ENCODE results near the gene RIC1. TPM values are rescaled to one million over a fixed set of nuclear protein-coding genes. Genes with fewer than 3 reads are reported as not detected.

Gene RIC1
- total RNA-seq, 2 experiments from 2014 or later: 18.4 to 22.6 TPM

DNA sequence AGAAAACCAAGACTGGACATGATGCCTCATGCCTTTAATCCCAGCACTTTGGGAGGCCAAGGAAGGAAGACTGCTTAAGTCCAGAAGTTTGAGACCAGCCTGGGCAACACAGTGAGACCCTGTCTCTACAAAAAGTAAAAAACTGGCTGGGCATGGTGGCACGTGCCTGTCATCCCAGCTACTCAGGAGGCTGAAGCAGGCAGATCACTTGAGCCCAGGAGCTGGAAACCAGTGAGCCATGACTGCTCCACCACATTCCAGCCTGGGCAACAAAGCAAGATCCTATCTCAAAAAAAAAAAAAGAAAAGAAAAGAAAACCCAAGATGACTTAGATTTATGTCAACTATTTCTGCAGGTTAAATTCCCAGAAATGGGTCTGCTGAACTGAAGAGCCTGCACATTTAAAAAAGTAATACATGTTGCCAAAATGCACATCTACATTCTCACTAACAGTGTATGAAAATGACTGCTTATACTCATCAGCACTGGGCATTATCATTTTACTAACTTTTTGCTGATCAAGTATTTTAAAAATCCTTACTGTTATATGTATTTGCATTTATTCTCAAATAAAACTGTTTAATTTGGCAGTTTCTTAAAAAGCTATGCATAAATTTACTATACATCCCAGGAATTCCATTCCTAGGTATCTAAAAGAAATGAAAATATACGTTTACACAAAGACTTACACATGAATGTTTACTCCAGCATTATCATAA is 189.7 kb downstream of the RIC1 start:
- peaks cover 5% of the 10 kb centered on the region for H3K4me1 Mint-ChIP-seq
- CTCF ChIA-PET: no interaction called here
- H3K9me3 Mint-ChIP-seq (ENCODE audit: low read depth): no peaks in the 10 kb centered on the region
- H3K4me3 Mint-ChIP-seq: no peak overlapping the region
- ATAC-seq (no peak), DNase-seq (no peak)
- H3K27ac Mint-ChIP-seq: no peak overlapping the region
- no peaks in the 10 kb centered on the region for H3K27me3 Mint-ChIP-seq
- peaks cover 46% of the 10 kb centered on the region for H3K36me3 Mint-ChIP-seq

DNA sequence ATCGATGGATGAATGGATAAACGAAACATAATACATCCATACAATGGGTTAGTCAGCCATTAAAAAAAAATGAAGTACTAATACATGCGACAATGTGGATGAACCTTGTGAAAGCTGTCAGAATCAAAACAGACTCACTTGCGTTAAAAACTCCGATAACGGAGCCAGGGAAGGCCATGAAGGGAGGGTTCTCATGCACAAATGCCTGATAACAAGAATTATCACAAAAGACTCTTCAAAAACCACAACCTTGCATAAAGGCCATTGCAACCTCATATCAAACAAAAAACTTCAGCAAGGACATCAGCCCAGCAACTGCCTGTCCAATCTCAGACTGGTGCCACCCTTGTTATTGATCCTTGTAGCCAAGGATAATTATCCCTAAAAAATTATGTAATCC is 190.3 kb downstream of the RIC1 start:
- no peak overlapping the region for H3K4me3 Mint-ChIP-seq
- no peaks in the 10 kb centered on the region for H3K9me3 Mint-ChIP-seq (ENCODE audit: low read depth)
- no peak overlapping the region for H3K27ac Mint-ChIP-seq
- no peaks in the 10 kb centered on the region for H3K27me3 Mint-ChIP-seq
- H3K36me3 Mint-ChIP-seq: peaks cover 46% of the 10 kb centered on the region
- DNase-seq: no peak
- peaks cover 2% of the 10 kb centered on the region for H3K4me1 Mint-ChIP-seq
- ATAC-seq: no peak
- CTCF ChIA-PET: no interaction called here

DNA sequence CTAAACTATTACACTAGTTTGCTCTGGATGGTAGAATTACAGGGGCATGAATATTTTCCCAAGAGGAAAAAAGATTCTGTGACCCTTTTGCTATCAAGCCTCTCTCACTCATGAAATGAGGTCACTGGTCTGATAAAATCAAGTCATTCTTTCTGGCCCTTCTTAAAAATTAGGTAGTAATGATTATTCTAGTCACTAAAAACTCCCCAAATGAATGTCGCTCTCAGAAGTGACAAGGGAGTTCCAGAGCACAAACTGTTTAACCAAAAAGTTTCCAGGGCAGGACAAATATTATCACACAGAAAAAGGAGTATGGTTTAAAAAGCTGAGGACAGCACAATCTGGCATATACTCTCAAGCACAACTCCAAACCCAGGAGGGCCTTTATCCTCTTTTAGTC is 191.5 kb downstream of the RIC1 start:
- CTCF ChIA-PET: interaction anchor here (2.7 kb wide), 1 partner anchor 11 kb away, joined by 15 read pairs; the partner anchor contains the start of gene ERMP1
- H3K9me3 Mint-ChIP-seq (ENCODE audit: low read depth): no peaks in the 10 kb centered on the region
- no peak for DNase-seq

DNA sequence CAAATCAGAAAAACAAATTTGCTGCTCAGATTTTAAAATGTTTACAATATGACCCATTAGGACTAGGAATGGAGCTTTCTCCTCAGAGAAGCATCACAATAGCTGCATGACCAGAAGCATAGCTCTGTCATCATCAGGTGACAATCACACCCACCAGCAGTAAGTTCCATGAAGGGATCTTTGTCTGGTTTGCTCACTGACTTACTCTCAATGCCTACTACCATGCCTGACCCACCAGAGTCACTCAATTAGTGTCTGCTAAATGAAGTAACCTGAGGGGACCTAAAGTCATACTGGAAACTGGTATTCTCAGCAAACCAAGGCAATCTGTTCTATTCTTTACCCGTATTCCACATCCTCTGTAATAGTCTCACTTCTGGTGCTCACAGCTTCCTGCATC is 196.3 kb downstream of the RIC1 start:
- CTCF ChIA-PET: interaction anchor here (1.2 kb wide), 1 partner anchor 60 kb away, joined by 3 read pairs; no protein-coding TSS in a partner anchor
- peaks cover 52% of the 10 kb centered on the region for H3K36me3 Mint-ChIP-seq
- ATAC-seq (peak; percentile 42), DNase-seq (no peak)
- no peak overlapping the region for H3K4me3 Mint-ChIP-seq
- peak overlapping the region; percentile 60 for H3K27ac Mint-ChIP-seq
- H3K27me3 Mint-ChIP-seq: no peaks in the 10 kb centered on the region
- H3K9me3 Mint-ChIP-seq (ENCODE audit: low read depth): no peaks in the 10 kb centered on the region
- H3K4me1 Mint-ChIP-seq: peaks cover 29% of the 10 kb centered on the region

More for the DNA sequence above, 191.5 kb downstream of the RIC1 start:
- no peak for ATAC-seq
- peaks cover 53% of the 10 kb centered on the region for H3K36me3 Mint-ChIP-seq
- no peaks in the 10 kb centered on the region for H3K27me3 Mint-ChIP-seq
- no peak overlapping the region for H3K27ac Mint-ChIP-seq
- H3K4me1 Mint-ChIP-seq: peaks cover 6% of the 10 kb centered on the region
- no peak overlapping the region for H3K4me3 Mint-ChIP-seq

Other genes with a start within 250 kb of the RIC1 start
- 10 to 100 TPM; 29.8 to 31.5 TPM for gene PLGRKT, start 191.2 kb upstream of the RIC1 start, total RNA-seq
- gene CD274, start 178.6 kb upstream of the RIC1 start, total RNA-seq: 10 to 100 TPM in 1 of 2 experiments, 1 to 10 TPM in 1; 8.3 to 10.4 TPM
- gene PDCD1LG2, start 118.6 kb upstream of the RIC1 start, total RNA-seq: 1 to 10 TPM; 1.5 to 3.2 TPM
- 10 to 100 TPM; 25.0 to 32.3 TPM for gene ERMP1, start 204.0 kb downstream of the RIC1 start, total RNA-seq

All from activated CD8-positive, alpha-beta memory T cell treated with anti-CD3 and anti-CD28 coated beads, Interleukin-2, amount 10 ng/mL, durations not matched to agents 7 days and 5 days (primary cell).